Smooth muscle cell (in vitro differentiated cells): ENCODE data around the gene EPS15. TPM values are rescaled to one million over a fixed set of nuclear protein-coding genes. Genes with fewer than 3 reads are reported as not detected.
"Not testable (repeated sequence)": the region's sequence is repeated elsewhere in the genome, so short reads cannot be mapped to it uniquely, and the experiment has no call there.

Experiments used
- DNase-seq: peaks from one replicate; lab custom pipeline; 2025; ENCODE audit not compliant: unreplicated experiment; lab: John Stamatoyannopoulos, UW
- H2AFZ ChIP-seq: fragments of 200-600 bp; sonication (generic); 2 replicates; pipeline ENCODE4 v1.6.0; 2016; ENCODE audit warnings: antibody characterized with exemption, low read depth, mild to moderate bottlenecking
- H3F3A ChIP-seq: fragments of 200-600 bp; sonication (generic); 2 replicates; pipeline ENCODE4 v1.6.0; 2017; ENCODE audit warnings: antibody characterized with exemption, low read depth
- H3K27ac ChIP-seq: fragments of 200-600 bp; sonication (generic); 2 replicates; pipeline ENCODE4 v1.5.1; 2016; ENCODE audit warnings: low read depth, mild to moderate bottlenecking
- H3K27me3 ChIP-seq: fragments of 200-600 bp; sonication (generic); 2 replicates; pipeline ENCODE4 v1.6.1; 2016; ENCODE audit warnings: low read depth, mild to moderate bottlenecking
- H3K36me3 ChIP-seq: fragments of 200-600 bp; sonication (generic); 2 replicates; pipeline ENCODE4 v1.5.1; 2016; ENCODE audit warnings: low read depth
- H3K4me1 ChIP-seq: fragments of 200-600 bp; sonication (generic); 2 replicates; pipeline ENCODE4 v1.5.1; 2016; ENCODE audit warnings: low read depth
- H3K4me2 ChIP-seq: fragments of 200-600 bp; sonication (generic); 2 replicates; pipeline ENCODE4 v1.6.0; 2016; ENCODE audit warnings: mild to moderate bottlenecking
- H3K4me3 ChIP-seq: fragments of 200-600 bp; sonication (generic); 2 replicates; pipeline ENCODE4 v1.5.1; 2016; ENCODE audit warnings: mild to moderate bottlenecking
- H3K79me2 ChIP-seq: fragments of 200-600 bp; sonication (generic); 2 replicates; pipeline ENCODE4 v1.6.0; 2016; ENCODE audit warnings: low read depth, mild to moderate bottlenecking
- H3K9ac ChIP-seq: fragments of 200-600 bp; sonication (generic); 2 replicates; pipeline ENCODE4 v1.6.0; 2016; ENCODE audit warnings: low read depth
- H3K9me3 ChIP-seq: fragments of 200-600 bp; sonication (generic); replicated peaks from 2 replicates; pipeline ENCODE4 v1.5.1; 2016; ENCODE audit warnings: low read depth
- H4K20me1 ChIP-seq: fragments of 200-600 bp; sonication (generic); 2 replicates; pipeline ENCODE4 v1.6.0; 2016; ENCODE audit warnings: low read depth
- CTCF ChIP-seq: fragments of 200-600 bp; sonication (generic); IDR thresholded peaks from 2 replicates; pipeline ENCODE4 v1.5.1; 2017; ENCODE audit warnings: borderline replicate concordance, mild to moderate bottlenecking, antibody characterized with exemption; ENCODE audit not compliant: insufficient read depth, poor library complexity, severe bottlenecking
- WGBS: methylation state at CpG from one replicate; pipeline ENCODE4 v1.1.7; 2016; ENCODE audit warnings: low lambda C conversion rate; 5-methylcytosine and 5-hydroxymethylcytosine counted together
- polyA plus RNA-seq: library from polyadenylated mRNA; unstranded; fragments of >200 nt; fragmentation: Nextera tagmentation; extraction: Ambion mirVana; gene quantifications from 2 replicates; pipeline ENCODE4 v1.2.1, GENCODE V29; 2016
- total RNA-seq: library from RNA; depleted of rRNA; stranded (reverse); fragments of >200 nt; gene quantifications from 2 replicates; pipeline ENCODE4 v1.2.3, GENCODE V29; 2014

The EPS15 gene
- total and polyA plus RNA-seq, 2 experiments from 2014 or later: 9.0 to 54.3 TPM

GRCh38 chr1:51439053-51439452, 80.0 kb downstream of the EPS15 start:
- no peaks in the 10 kb centered on the region for H3K79me2 ChIP-seq
- no peak overlapping the region for H2AFZ ChIP-seq
- no peak for DNase-seq
- H3K4me3 ChIP-seq: no peak overlapping the region
- H3K9me3 ChIP-seq: no peaks in the 10 kb centered on the region
- H3F3A ChIP-seq: no peaks in the 10 kb centered on the region
- no peak overlapping the region for H3K4me2 ChIP-seq
- no peaks in the 10 kb centered on the region for H3K4me1 ChIP-seq
- H3K27ac ChIP-seq: no peak overlapping the region
- no peak overlapping the region for H3K9ac ChIP-seq
- no peaks in the 10 kb centered on the region for H3K27me3 ChIP-seq
- no peaks in the 10 kb centered on the region for H4K20me1 ChIP-seq
- no peak for TF ChIP-seq CTCF
- peaks cover 8% of the 10 kb centered on the region for H3K36me3 ChIP-seq

GRCh38 chr1:51437391-51437790, 81.7 kb downstream of the EPS15 start:
- H3K27me3 ChIP-seq, H3K36me3 ChIP-seq, H3K4me3 ChIP-seq, H3K9ac ChIP-seq, H2AFZ ChIP-seq, H3K4me1 ChIP-seq, H3K9me3 ChIP-seq, H3K79me2 ChIP-seq, H3K4me2 ChIP-seq, H3F3A ChIP-seq, H3K27ac ChIP-seq, DNase-seq, H4K20me1 ChIP-seq: not testable (repeated sequence)
- WGBS: 99% methylated on average over 6 of the region's 6 CpGs

GRCh38 chr1:51435878-51436277, 83.2 kb downstream of the EPS15 start:
- H2AFZ ChIP-seq: no peak overlapping the region
- H3K4me1 ChIP-seq: no peaks in the 10 kb centered on the region
- peaks cover 8% of the 10 kb centered on the region for H3K36me3 ChIP-seq
- H3K9me3 ChIP-seq: no peaks in the 10 kb centered on the region
- H3F3A ChIP-seq: no peaks in the 10 kb centered on the region
- H3K27ac ChIP-seq: no peak overlapping the region
- DNase-seq: no peak
- H3K9ac ChIP-seq: no peak overlapping the region
- no peak for TF ChIP-seq CTCF
- H3K4me3 ChIP-seq: no peak overlapping the region
- no peaks in the 10 kb centered on the region for H3K27me3 ChIP-seq
- 94% methylated on average over 5 of the region's 5 CpGs for WGBS
- H3K4me2 ChIP-seq: no peak overlapping the region
- H4K20me1 ChIP-seq: no peaks in the 10 kb centered on the region
- no peaks in the 10 kb centered on the region for H3K79me2 ChIP-seq

- Histone ChIP-seq H3F3A (no peaks in the 10 kb centered on the region), H3K4me1 (no peaks in the 10 kb centered on the region), H4K20me1 (no peaks in the 10 kb centered on the region), H3K4me3 (no peak overlapping the region), H2AFZ (no peak overlapping the region), H3K9me3 (no peaks in the 10 kb centered on the region), H3K36me3 (peaks cover 2% of the 10 kb centered on the region), H3K79me2 (no peaks in the 10 kb centered on the region), H3K9ac (no peak overlapping the region), H3K4me2 (no peak overlapping the region), H3K27me3 (no peaks in the 10 kb centered on the region), H3K27ac (no peak overlapping the region)
- WGBS: 98% methylated on average over 2 of the region's 2 CpGs
- no peak for TF ChIP-seq CTCF
- DNase-seq: no peak
Observed at GRCh38 chr1:51433972-51434510, 85.0 kb downstream of the EPS15 start.
